ENCODE measurements around the gene MAP3K7. TPM values are rescaled to one million over a fixed set of nuclear protein-coding genes. Genes with fewer than 3 reads are reported as not detected.

The MAP3K7 gene
- total and polyA plus RNA-seq, 4 donors, result 5.5 to 17.2 (median 11.5) TPM

- TF ChIP-seq MAX (IDR thresholded peaks at IDR 0.05), result no peak
- no peak for TF ChIP-seq ATF3 (IDR thresholded peaks at IDR 0.05)
- TF ChIP-seq ZBTB33 (IDR thresholded peaks at IDR 0.05), result no peak
- TF ChIP-seq GABPA (IDR thresholded peaks at IDR 0.05 in 1 of 2, conservative IDR thresholded peaks at IDR 0.05 in 1 of 2), result no peak
- no peak for TF ChIP-seq YY1 (IDR thresholded peaks at IDR 0.05)
- TF ChIP-seq HNF4A (conservative IDR thresholded peaks at IDR 0.05), result no peak
- TF ChIP-seq NR2F2 (IDR thresholded peaks at IDR 0.05), result no peak
- TF ChIP-seq FOXA2 (IDR thresholded peaks at IDR 0.05), result no peak
- TF ChIP-seq CTCF (IDR thresholded peaks at IDR 0.05; ENCODE audit: low read depth, low read length, missing input control), result no peak
- no peak for TF ChIP-seq EGR1 (IDR thresholded peaks at IDR 0.05; ENCODE audit: low read depth in 2 of 2)
- TF ChIP-seq TAF1 (conservative IDR thresholded peaks at IDR 0.05), result no peak
- TF ChIP-seq JUND (IDR thresholded peaks at IDR 0.05), result no peak
- TF ChIP-seq RAD21 (IDR thresholded peaks at IDR 0.05), result no peak
- Histone ChIP-seq H3K9me3 (ENCODE audit: control insufficient read depth in 4 of 4, low read length in 3 of 4) (no peaks in the 10 kb centered on the region), H3K27me3 (ENCODE audit: control insufficient read depth in 4 of 4, insufficient read depth in 4 of 4, low read length in 3 of 4) (no peaks in the 10 kb centered on the region), H3K36me3 (ENCODE audit: control insufficient read depth in 4 of 4, insufficient read depth in 3 of 4, low read depth in 1 of 4, low read length in 3 of 4) (no peaks in the 10 kb centered on the region), H3K4me1 (ENCODE audit: control insufficient read depth in 4 of 4, insufficient read depth in 4 of 4, low read length in 3 of 4) (peaks cover 0 to 6% (median 2%) of the 10 kb centered on the region in 4 donors), H3K9ac (ENCODE audit: low read depth in 1 of 2, low read length in 2 of 2) (no peak overlapping the region), H3K27ac (ENCODE audit: low read depth in 1 of 2, low read length in 2 of 2) (no peak overlapping the region), H3K4me3 (ENCODE audit: low read depth in 1 of 3, low read length in 3 of 3) (no peak overlapping the region)
- no peak for DNase-seq (ENCODE audit: low spot score)
- 91% methylated on average over 1 of the region's 1 CpG for WGBS
These were observed 107.3 kb downstream of the MAP3K7 start for GRCh38 chr6:90479603-90479926.

GRCh38 chr6:90478789-90479602, 107.9 kb downstream of the MAP3K7 start:
- no peaks in the 10 kb centered on the region for H3K36me3 ChIP-seq (ENCODE audit: control insufficient read depth in 4 of 4, insufficient read depth in 3 of 4, low read depth in 1 of 4, low read length in 3 of 4)
- peaks cover 0 to 6% (median 2%) of the 10 kb centered on the region in 4 donors for H3K4me1 ChIP-seq (ENCODE audit: control insufficient read depth in 4 of 4, insufficient read depth in 4 of 4, low read length in 3 of 4)
- H3K4me3 ChIP-seq (ENCODE audit: low read depth in 1 of 3, low read length in 3 of 3), result no peak overlapping the region
- no peaks in the 10 kb centered on the region for H3K27me3 ChIP-seq (ENCODE audit: control insufficient read depth in 4 of 4, insufficient read depth in 4 of 4, low read length in 3 of 4)
- WGBS, result 44% methylated on average over 15 of the region's 15 CpGs
- H3K9me3 ChIP-seq (ENCODE audit: control insufficient read depth in 4 of 4, low read length in 3 of 4), result no peaks in the 10 kb centered on the region
- TF ChIP-seq RAD21 (IDR thresholded peaks at IDR 0.05), result peak; percentile 100
- peak; percentile 95 for TF ChIP-seq CTCF (IDR thresholded peaks at IDR 0.05; ENCODE audit: low read depth, low read length, missing input control)
- no peak for TF ChIP-seq SP1 (IDR thresholded peaks at IDR 0.05)
- TF ChIP-seq JUND (IDR thresholded peaks at IDR 0.05), result peak; percentile 100
- TF ChIP-seq ZBTB33 (IDR thresholded peaks at IDR 0.05), result no peak
- peak; percentile 96 for TF ChIP-seq ATF3 (IDR thresholded peaks at IDR 0.05)
- no peak overlapping the region for H3K9ac ChIP-seq (ENCODE audit: low read depth in 1 of 2, low read length in 2 of 2)
- H3K27ac ChIP-seq (ENCODE audit: low read depth in 1 of 2, low read length in 2 of 2), result no peak overlapping the region
- peak; percentile 70 for DNase-seq (ENCODE audit: low spot score)

Measured in liver (tissue), 9 donors.